ENCODE results near the gene RP2. TPM values are rescaled to one million over a fixed set of nuclear protein-coding genes. Genes with fewer than 3 reads are reported as not detected.

RP2 gene
- 10 to 100 TPM in 2 of 4 donors, 1 to 10 TPM in 2; 8.9 to 14.9 (median 10.5) TPM for total RNA-seq

- WGBS, 2 donors (ENCODE audit: low coverage in 1 of 2), result 26% methylated on average over 14 of the region's 71 CpGs; no CpG with 5 or more reads in 1 of the 2 donors
Observed at GRCh38 chrX:46836701-46837557, at the start of gene RP2. Gene RP2 (plus strand): TSS chrX:46837043. CDS start chrX:46837101, 58 bp downstream.

GRCh38 chrX:46788902-46789301, 47.9 kb upstream of the RP2 start:
- no peak overlapping the region for H3K4me3 ChIP-seq
- H3K4me1 ChIP-seq, result no peaks in the 10 kb centered on the region
- H3K27me3 ChIP-seq, result no peaks in the 10 kb centered on the region
- H3K27ac ChIP-seq, result no peak overlapping the region
- TF ChIP-seq EP300 (IDR thresholded peaks at IDR 0.05) (no peak), POLR2AphosphoS5 (IDR thresholded peaks at IDR 0.05) (no peak), POLR2A (IDR thresholded peaks at IDR 0.05) (no peak)
- TF ChIP-seq, protein P1, sequence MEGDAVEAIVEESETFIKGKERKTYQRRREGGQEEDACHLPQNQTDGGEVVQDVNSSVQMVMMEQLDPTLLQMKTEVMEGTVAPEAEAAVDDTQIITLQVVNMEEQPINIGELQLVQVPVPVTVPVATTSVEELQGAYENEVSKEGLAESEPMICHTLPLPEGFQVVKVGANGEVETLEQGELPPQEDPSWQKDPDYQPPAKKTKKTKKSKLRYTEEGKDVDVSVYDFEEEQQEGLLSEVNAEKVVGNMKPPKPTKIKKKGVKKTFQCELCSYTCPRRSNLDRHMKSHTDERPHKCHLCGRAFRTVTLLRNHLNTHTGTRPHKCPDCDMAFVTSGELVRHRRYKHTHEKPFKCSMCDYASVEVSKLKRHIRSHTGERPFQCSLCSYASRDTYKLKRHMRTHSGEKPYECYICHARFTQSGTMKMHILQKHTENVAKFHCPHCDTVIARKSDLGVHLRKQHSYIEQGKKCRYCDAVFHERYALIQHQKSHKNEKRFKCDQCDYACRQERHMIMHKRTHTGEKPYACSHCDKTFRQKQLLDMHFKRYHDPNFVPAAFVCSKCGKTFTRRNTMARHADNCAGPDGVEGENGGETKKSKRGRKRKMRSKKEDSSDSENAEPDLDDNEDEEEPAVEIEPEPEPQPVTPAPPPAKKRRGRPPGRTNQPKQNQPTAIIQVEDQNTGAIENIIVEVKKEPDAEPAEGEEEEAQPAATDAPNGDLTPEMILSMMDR (IDR thresholded peaks at IDR 0.05), result no peak
- no peaks in the 10 kb centered on the region for H3K9me3 ChIP-seq
- 35 to 50% methylated on average over 2 of the region's 4 CpGs for WGBS, 2 donors (ENCODE audit: low coverage in 1 of 2)
- no peak for ATAC-seq
- H3K36me3 ChIP-seq, result no peaks in the 10 kb centered on the region

More at GRCh38 chrX:46836701-46837557, at the start of gene RP2:
- TF ChIP-seq, protein P1 (IDR thresholded peaks at IDR 0.05), result peak in 2 of 4 experiments; percentile 35 to 39
- TF ChIP-seq POLR2AphosphoS5 (IDR thresholded peaks at IDR 0.05), result peak; percentile 83
- TF ChIP-seq EP300 (IDR thresholded peaks at IDR 0.05), result no peak
- TF ChIP-seq POLR2A (IDR thresholded peaks at IDR 0.05), result peak; percentile 76 to 81
- Histone ChIP-seq H3K27me3 (no peaks in the 10 kb centered on the region), H3K9me3 (no peaks in the 10 kb centered on the region), H3K27ac (peak within 1 kb of the TSS; percentile 83 to 92 (median 90)), H3K4me3 (peak within 1 kb of the TSS; percentile 70 to 77), H3K36me3 (no peaks in the 10 kb centered on the region), H3K4me1 (peaks cover 0 to 39% (median 0%) of the 10 kb centered on the region in 3 donors)
- ATAC-seq, result peak; percentile 98

DNA sequence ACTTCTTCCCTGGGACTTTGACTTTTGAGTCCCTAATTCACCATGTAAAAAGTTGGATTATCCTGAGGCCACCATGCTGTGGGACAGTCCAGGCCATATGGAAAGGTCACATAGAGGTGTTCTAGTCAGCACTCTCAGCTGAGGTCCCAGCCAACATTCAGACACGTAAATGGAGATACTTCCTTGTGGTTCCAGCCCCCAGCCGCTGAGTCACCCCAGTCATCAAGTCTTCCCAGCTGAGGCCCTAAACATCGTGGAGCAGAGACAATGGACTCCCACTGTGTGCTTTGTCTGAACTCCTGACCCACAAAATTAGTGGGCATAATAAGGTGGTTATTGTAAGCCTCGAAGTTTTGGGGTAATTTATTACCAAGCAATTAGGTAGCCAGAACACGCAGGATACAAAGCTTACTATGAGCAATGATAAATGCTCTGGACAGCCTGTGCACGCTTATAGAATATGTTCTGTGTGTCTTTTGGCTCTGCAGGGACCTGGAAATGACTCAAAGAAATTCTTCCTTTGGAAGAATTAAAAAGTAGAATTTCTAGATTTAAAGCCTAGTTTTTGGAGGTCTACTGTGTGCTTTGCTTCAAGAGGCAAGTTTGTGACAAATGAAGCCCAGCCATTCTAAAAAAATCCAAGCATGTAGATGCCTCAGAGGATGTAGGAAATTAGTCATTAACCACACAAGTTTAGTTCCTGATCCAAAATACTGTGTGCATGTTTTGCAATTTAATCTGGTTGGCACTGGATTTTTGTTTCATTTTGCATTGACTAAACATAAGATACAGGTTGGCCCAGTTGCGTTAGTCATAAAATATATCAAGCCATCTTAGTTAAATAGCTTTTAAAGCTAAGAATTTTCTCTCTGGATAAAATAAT, 44.7 kb upstream of the RP2 start:
- no peaks in the 10 kb centered on the region for H3K27me3 ChIP-seq
- H3K36me3 ChIP-seq, result no peaks in the 10 kb centered on the region
- 11 to 75% methylated on average over 1 to 3 of the region's 7 CpGs for WGBS, 2 donors (ENCODE audit: low coverage in 1 of 2)
- H3K27ac ChIP-seq, result no peak overlapping the region
- no peaks in the 10 kb centered on the region for H3K9me3 ChIP-seq
- ATAC-seq, result no peak
- no peak overlapping the region for H3K4me3 ChIP-seq
- no peaks in the 10 kb centered on the region for H3K4me1 ChIP-seq
- TF ChIP-seq, protein P1 (IDR thresholded peaks at IDR 0.05), result no peak
- TF ChIP-seq POLR2A (IDR thresholded peaks at IDR 0.05) (no peak), EP300 (IDR thresholded peaks at IDR 0.05) (no peak), POLR2AphosphoS5 (IDR thresholded peaks at IDR 0.05) (no peak)

DNA sequence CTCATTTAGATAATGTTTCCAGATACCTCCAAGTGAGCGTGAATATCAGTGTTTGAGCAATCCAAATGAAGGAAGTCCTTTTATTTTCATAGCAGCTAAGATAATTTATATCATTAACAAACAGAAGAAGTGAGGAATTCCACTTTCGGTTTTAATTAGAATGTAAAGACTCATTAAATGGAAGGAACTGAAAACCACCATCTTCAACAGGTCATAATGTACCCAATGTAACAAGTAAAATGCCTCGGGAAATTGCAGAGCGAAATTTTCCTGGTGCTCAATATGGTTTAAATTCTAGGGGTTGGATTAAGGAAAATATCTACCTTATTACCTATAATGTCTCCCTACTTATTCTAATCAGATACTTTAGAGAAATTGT, 44.0 kb upstream of the RP2 start:
- TF ChIP-seq POLR2AphosphoS5 (IDR thresholded peaks at IDR 0.05) (no peak), POLR2A (IDR thresholded peaks at IDR 0.05) (no peak), EP300 (IDR thresholded peaks at IDR 0.05) (no peak)
- TF ChIP-seq, protein P1 (IDR thresholded peaks at IDR 0.05), result no peak
- Histone ChIP-seq H3K27me3 (no peaks in the 10 kb centered on the region), H3K36me3 (no peaks in the 10 kb centered on the region), H3K9me3 (no peaks in the 10 kb centered on the region), H3K4me3 (no peak overlapping the region), H3K4me1 (no peaks in the 10 kb centered on the region), H3K27ac (no peak overlapping the region)
- WGBS, 2 donors (ENCODE audit: low coverage in 1 of 2), result 59 to 80% methylated on average over 4 of the region's 4 CpGs
- no peak for ATAC-seq

Data from gastroesophageal sphincter (tissue), 4 donors.